ENCODE data around the gene SLC22A2.

DNA sequence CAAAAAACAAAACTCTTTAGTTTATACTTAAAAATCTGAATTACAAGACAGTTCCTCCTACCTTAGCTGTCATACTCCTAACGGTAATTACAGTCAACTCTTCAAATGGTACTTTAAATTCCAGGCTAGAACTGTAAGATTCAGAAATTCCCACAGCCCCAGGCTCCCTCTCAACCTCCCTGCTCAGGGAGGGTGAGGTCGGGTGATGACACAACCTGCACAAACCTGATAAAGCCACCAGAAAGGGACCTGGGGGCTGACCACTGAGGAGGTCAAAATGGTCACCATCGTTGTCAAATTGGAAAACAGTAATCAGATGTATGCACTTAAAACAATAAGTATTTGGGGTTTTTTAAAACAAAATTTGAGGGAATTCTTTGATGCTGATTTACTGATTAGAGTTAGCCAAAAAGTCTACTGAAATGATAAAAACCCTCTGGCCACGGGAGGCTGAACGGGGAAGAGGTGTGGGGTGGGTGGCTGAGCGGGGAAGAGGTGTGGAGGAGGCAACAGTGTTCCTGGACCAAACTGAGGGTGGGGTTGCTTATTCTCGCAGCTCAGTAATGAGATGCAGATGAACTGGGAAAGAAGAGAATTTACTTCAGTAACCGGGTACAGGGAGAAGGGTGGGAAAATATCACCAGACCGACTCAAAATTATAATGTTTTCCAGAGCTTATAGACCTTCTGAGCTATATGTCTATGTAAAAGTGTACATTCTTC lies 84.7 kb downstream of the SLC22A2 start:
- TF ChIP-seq CTCF (IDR thresholded peaks at IDR 0.05) (no peak), EZH2phosphoT487 (IDR thresholded peaks at IDR 0.05) (no peak), EZH2 (IDR thresholded peaks at IDR 0.05) (no peak)
